GM18507 (cell line): ENCODE results near the gene CHRM2.

Source experiments
- DNase-seq: peaks from one replicate; pipeline ENCODE4 v3.0.0; 2011; ENCODE audit warnings: low read depth; ENCODE audit not compliant: insufficient read length; ENCODE audit errors: extremely low spot score
- FAIRE-seq: peaks from 2 replicates; lab custom pipeline; 2011; peaks lifted over from hg19 to GRCh38; lab: Jason Lieb, UNC

The CHRM2 gene

GRCh38 chr7:136890399-136890798 lies 21.9 kb downstream of the CHRM2 start:
- no peak for DNase-seq
- FAIRE-seq: no peak

- DNase-seq (no peak), FAIRE-seq (no peak)
Observed at GRCh38 chr7:136891850-136892249, 23.4 kb downstream of the CHRM2 start.

GRCh38 chr7:136894789-136895188 lies 26.3 kb downstream of the CHRM2 start:
- DNase-seq (no peak), FAIRE-seq (no peak)

- no peak for DNase-seq
- FAIRE-seq: no peak
Observed at GRCh38 chr7:136897676-136898075, 29.2 kb downstream of the CHRM2 start.

DNA sequence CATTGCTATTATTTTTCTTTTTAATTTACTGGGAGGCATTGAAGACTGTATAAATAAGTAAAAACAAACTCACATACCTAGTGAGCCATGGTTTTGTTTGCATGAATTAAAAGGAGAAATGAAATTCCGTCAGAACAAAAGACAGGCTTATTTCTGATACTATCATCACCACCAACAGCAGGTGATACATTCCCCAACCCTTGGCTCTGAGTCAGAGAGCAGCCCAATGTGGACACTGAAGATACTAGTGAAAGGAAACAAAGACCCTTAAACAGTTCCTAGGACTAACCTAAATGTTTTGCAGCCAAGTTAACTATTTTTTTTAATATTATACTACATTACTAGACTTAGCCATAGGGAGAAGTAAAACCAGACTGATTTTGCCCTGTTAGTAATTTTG lies 31.6 kb downstream of the CHRM2 start:
- FAIRE-seq (no peak), DNase-seq (no peak)

- FAIRE-seq: no peak
Observed at GRCh38 chr7:136910771-136911170, 42.3 kb downstream of the CHRM2 start.

GRCh38 chr7:136911344-136911743 lies 42.9 kb downstream of the CHRM2 start:
- DNase-seq (no peak), FAIRE-seq (no peak)

More at GRCh38 chr7:136910771-136911170, 42.3 kb downstream of the CHRM2 start:
- no peak for DNase-seq

DNA sequence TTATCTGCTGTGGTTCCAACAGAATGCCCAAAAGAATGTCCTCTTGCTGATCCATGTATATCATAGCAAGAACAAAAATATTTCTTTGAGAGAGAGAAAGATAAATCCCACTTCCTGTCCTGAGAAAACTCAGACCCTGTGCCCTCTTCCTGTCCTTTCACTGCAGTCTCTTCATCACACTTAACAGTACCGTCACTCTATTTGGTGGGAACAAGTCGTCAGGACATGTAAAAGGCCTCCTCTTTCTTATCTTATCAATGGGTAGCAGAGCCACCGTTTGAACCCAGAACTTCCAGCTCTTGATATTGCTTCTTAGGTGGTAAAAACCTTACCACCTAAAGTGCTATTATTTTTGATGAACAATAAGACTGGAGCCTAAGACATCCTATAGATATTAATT lies 43.9 kb downstream of the CHRM2 start:
- DNase-seq (no peak), FAIRE-seq (no peak)

GRCh38 chr7:136914016-136914415 lies 45.6 kb downstream of the CHRM2 start:
- FAIRE-seq: no peak

GRCh38 chr7:136919820-136920219 lies 51.4 kb downstream of the CHRM2 start:
- no peak for DNase-seq
- FAIRE-seq: no peak

More at GRCh38 chr7:136914016-136914415, 45.6 kb downstream of the CHRM2 start:
- no peak for DNase-seq

- FAIRE-seq: no peak
- no peak for DNase-seq
Observed at GRCh38 chr7:136923111-136923667, 54.7 kb downstream of the CHRM2 start.

DNA sequence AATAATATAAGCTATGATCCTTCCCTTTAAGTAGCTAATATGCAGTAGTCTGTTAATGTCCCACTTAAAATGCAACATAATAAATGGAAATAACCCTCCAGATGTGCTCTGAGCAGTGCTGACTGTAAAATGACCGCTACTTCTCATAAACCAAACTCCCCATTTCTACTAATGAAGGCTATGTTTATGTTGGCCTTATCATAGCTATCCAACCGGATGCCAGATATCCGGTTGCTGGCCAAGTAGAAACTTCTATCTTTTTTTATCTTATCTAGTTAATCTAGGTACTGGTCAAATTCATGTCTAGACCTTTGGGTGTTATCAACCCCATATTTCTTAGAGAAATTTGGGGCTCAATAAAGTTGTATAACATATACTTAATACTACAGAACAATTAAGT lies 56.6 kb downstream of the CHRM2 start:
- DNase-seq: no peak
- FAIRE-seq: no peak

- DNase-seq (no peak), FAIRE-seq (no peak)
Observed at GRCh38 chr7:136925556-136925955, 57.1 kb downstream of the CHRM2 start.

- FAIRE-seq: no peak
- no peak for DNase-seq
Observed at GRCh38 chr7:136931169-136931867, 62.9 kb downstream of the CHRM2 start.

DNA sequence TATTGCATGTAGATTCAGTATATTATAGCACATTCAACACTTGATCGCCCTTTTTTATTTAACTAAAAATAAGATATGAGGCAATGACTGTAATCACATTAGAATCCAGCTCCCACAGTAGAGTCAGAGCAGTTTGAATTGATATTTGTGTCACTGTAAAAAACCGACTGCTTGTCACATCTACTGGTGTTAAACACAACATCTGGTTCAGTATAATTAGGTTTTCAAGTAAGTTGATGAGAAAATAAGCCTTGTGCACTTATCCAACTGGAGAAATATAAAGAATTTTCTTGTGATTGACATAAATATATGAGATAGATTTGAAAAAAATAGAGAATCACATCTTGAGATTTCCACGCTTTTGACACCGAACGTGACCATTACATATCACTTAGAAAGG lies 69.0 kb downstream of the CHRM2 start:
- FAIRE-seq (no peak), DNase-seq (no peak)

- FAIRE-seq (no peak), DNase-seq (no peak)
Observed at GRCh38 chr7:136938476-136938875, 70.0 kb downstream of the CHRM2 start.

DNA sequence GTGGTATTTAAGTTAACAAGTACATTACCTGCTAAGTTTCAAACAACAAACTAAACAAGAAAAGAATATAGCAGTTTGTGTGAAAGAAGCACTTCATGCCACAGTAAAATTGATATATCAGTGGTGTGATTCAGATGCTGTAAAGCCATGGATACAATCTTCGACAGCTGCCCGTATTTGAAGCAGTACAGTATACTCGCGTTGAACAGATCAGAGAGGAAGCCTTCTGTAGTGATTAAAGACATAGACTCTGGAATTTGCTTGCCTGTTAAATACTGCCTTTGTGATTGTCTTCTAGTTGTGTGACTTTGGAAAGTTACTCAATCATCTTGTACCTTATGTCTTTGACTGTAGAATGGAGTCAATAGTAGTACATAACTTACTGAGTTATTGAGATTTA lies 71.7 kb downstream of the CHRM2 start:
- no peak for FAIRE-seq

DNA sequence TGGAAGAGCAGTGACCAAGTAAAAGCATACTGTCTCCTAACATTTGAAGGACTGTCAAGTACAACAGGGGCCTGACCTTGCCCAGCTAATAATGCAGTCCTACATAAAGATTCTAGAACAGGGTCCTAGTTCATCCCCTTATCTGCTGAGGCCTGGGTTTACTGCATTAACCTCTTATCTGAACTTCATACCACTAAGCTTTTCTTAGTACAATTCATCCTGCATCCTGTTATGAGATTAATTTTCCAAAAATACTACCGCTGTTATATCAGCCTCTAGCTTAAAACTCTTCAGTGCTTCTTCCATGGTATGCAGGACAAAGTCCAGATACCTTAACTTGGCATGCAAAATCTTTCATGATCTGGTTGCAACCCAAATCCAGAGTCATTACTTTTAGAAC lies 72.5 kb downstream of the CHRM2 start:
- no peak for DNase-seq
- FAIRE-seq: no peak

More for the DNA sequence above, 71.7 kb downstream of the CHRM2 start:
- no peak for DNase-seq

DNA sequence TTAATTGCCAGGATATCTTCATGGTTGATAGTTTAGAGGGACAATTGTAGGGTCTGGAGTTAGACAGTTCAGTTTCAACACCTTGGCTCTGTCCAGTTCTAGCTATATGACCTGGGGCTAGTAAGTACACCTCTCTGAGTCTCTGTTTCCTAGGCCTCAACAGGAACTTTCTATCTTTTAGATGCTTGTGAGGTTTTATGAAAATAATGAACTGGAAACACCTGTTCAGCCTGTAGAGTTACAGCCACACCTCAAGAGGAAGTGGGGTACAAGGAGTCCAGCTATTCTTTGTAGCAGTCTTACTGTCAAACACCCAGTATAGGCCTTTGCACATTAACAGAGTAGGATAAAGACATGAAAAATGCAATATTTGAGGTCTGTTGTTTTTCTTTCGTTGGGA lies 73.4 kb downstream of the CHRM2 start:
- FAIRE-seq (no peak), DNase-seq (no peak)

GRCh38 chr7:136942401-136942800 lies 73.9 kb downstream of the CHRM2 start:
- DNase-seq (no peak), FAIRE-seq (no peak)

DNA sequence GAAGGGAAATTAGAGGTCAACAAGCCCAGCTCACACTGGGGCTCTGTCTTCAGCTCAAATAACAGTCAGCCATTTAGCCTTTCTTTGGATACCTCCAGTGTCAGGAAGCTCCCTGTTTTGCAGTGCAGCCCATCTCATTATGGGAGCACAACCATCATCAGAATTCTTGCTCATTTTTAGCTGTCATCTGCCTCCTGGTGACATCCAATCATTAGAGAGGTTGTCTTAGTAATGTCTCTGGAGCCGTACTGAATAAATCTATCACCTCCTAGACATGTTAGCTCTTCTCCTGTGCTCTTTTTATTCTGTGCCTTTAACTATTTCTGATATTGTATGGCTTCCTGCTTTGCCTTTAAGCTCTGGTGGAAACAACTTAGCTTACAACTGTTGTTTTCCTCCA lies 74.5 kb downstream of the CHRM2 start:
- DNase-seq: no peak
- FAIRE-seq: no peak
